PFSK-1 (cell line): ENCODE results near the gene PPP2R2B.

Experiments
- FOXP2 ChIP-seq: optimal IDR thresholded peaks from 2 replicates; pipeline ENCODE3; 2011; ENCODE audit warnings: borderline replicate concordance, control low read depth, inconsistent platforms; ENCODE audit not compliant: insufficient read depth; ENCODE audit errors: extremely low read length, extremely low read depth
- POLR2AphosphoS5 ChIP-seq: IDR thresholded peaks from 2 replicates; pipeline ENCODE4 v1.6.1; 2012; ENCODE audit warnings: low read depth, mild to moderate bottlenecking, control low read depth, low read length, moderate library complexity
- REST ChIP-seq, 2 experiments: IDR thresholded peaks; 2 replicates each; pipeline versions ENCODE4 v1.6.1 to v1.8.0; 2011 to 2012; ENCODE audit warnings: low read depth in 2 of 2, low read length in 2 of 2, control low read depth in 1 of 2, inconsistent platforms in 1 of 2, mild to moderate bottlenecking in 1 of 2, moderate library complexity in 1 of 2; ENCODE audit not compliant: insufficient read depth in 1 of 2
- SIN3A ChIP-seq: IDR thresholded peaks from 2 replicates; pipeline ENCODE4 v1.6.1; 2012; ENCODE audit warnings: mild to moderate bottlenecking, low read length, moderate library complexity, borderline replicate concordance; ENCODE audit not compliant: insufficient read depth
- TAF1 ChIP-seq: IDR thresholded peaks from 2 replicates; pipeline ENCODE4 v1.6.1; 2012; ENCODE audit warnings: low read length, control low read depth, borderline replicate concordance; ENCODE audit not compliant: insufficient read depth

The PPP2R2B gene

GRCh38 chr5:146770546-146770945, 108.0 kb downstream of the PPP2R2B start:
- TF ChIP-seq REST (IDR thresholded peaks at IDR 0.05; ENCODE audit: insufficient read depth in 1 of 2, low read depth in 2 of 2, low read length in 2 of 2) (no peak), SIN3A (no peak), FOXP2 (no peak), POLR2AphosphoS5 (no peak), TAF1 (no peak)

GRCh38 chr5:146767534-146767933, 111.0 kb downstream of the PPP2R2B start:
- TF ChIP-seq TAF1: no peak
- TF ChIP-seq FOXP2: no peak
- TF ChIP-seq POLR2AphosphoS5: no peak
- no peak for TF ChIP-seq REST (IDR thresholded peaks at IDR 0.05; ENCODE audit: insufficient read depth in 1 of 2, low read depth in 2 of 2, low read length in 2 of 2)
- no peak for TF ChIP-seq SIN3A

GRCh38 chr5:146766013-146766412, 112.5 kb downstream of the PPP2R2B start:
- no peak for TF ChIP-seq FOXP2
- no peak for TF ChIP-seq TAF1
- TF ChIP-seq SIN3A: no peak
- TF ChIP-seq POLR2AphosphoS5: no peak
- TF ChIP-seq REST (IDR thresholded peaks at IDR 0.05; ENCODE audit: insufficient read depth in 1 of 2, low read depth in 2 of 2, low read length in 2 of 2): no peak

GRCh38 chr5:146765089-146765832, 113.3 kb downstream of the PPP2R2B start:
- no peak for TF ChIP-seq FOXP2
- no peak for TF ChIP-seq SIN3A
- TF ChIP-seq REST (IDR thresholded peaks at IDR 0.05; ENCODE audit: insufficient read depth in 1 of 2, low read depth in 2 of 2, low read length in 2 of 2): no peak
- TF ChIP-seq TAF1: no peak
- TF ChIP-seq POLR2AphosphoS5: no peak
